Activated naive CD4-positive, alpha-beta T cell treated with Interleukin-2 at 50 U/mL for 16 hours (primary cell): ENCODE results near the gene AP1S1.
A peak's percentile ranks its signal among the peaks of the same experiment; 100 is the strongest.
"Not testable (repeated sequence)": the region's sequence is repeated elsewhere in the genome, so short reads cannot be mapped to it uniquely, and the experiment has no call there.

Experiments used
- DNase-seq: peaks from one replicate; pipeline ENCODE4 v3.0.0-alpha.2; 2020

The AP1S1 gene

GRCh38 chr7:101125989-101126650 is 28.2 kb upstream of the AP1S1 start:
- no peak for DNase-seq

- DNase-seq: peak; percentile 33
Measured at GRCh38 chr7:101126651-101127459, 27.4 kb upstream of the AP1S1 start, which contains the start of gene SERPINE1. SERPINE1 (plus strand) TSS chr7:101127104; CDS start chr7:101128394, 1,290 bp downstream.

GRCh38 chr7:101127460-101128039 is 26.7 kb upstream of the AP1S1 start:
- DNase-seq: no peak

GRCh38 chr7:101128040-101128834 is 26.0 kb upstream of the AP1S1 start:
- no peak for DNase-seq

GRCh38 chr7:101129603-101130117 is 24.6 kb upstream of the AP1S1 start:
- DNase-seq: no peak

GRCh38 chr7:101132626-101133600 is 21.4 kb upstream of the AP1S1 start:
- not testable (repeated sequence) for DNase-seq

GRCh38 chr7:101133621-101134398 is 20.5 kb upstream of the AP1S1 start:
- DNase-seq: no peak

GRCh38 chr7:101134399-101134980 is 19.8 kb upstream of the AP1S1 start:
- no peak for DNase-seq

GRCh38 chr7:101137651-101138212 is 16.5 kb upstream of the AP1S1 start:
- DNase-seq: no peak

GRCh38 chr7:101138213-101138870 is 15.9 kb upstream of the AP1S1 start:
- DNase-seq: peak; percentile 89

GRCh38 chr7:101140339-101140699 is 14.0 kb upstream of the AP1S1 start:
- DNase-seq: no peak

- no peak for DNase-seq
Measured at GRCh38 chr7:101140746-101141382, 13.4 kb upstream of the AP1S1 start.

- DNase-seq: no peak
Measured at GRCh38 chr7:101151908-101152651, 2.2 kb upstream of the AP1S1 start.

GRCh38 chr7:101154693-101155102 is 422 bp downstream of the AP1S1 start:
- no peak for DNase-seq

- DNase-seq: no peak
Measured at GRCh38 chr7:101155303-101155702, 1.0 kb downstream of the AP1S1 start.

GRCh38 chr7:101156277-101156676 is 2.0 kb downstream of the AP1S1 start:
- DNase-seq: no peak

GRCh38 chr7:101156866-101157589 is 2.8 kb downstream of the AP1S1 start:
- no peak for DNase-seq
